Measurements from ENCODE around the gene TMIGD2. TPM values are rescaled to one million over a fixed set of nuclear protein-coding genes. Genes with fewer than 3 reads are reported as not detected.
"Not testable (repeated sequence)": the region's sequence is repeated elsewhere in the genome, so short reads cannot be mapped to it uniquely, and the experiment has no call there.

Gene TMIGD2
- total RNA-seq, 6 donors from 2014 or later, result 0.30 to 1.9 (median 1.3) TPM; not detected in 1

- TF ChIP-seq CTCF (IDR thresholded peaks at IDR 0.05) (no peak), EP300 (IDR thresholded peaks at IDR 0.05) (no peak), POLR2A (IDR thresholded peaks at IDR 0.05) (no peak), POLR2AphosphoS5 (IDR thresholded peaks at IDR 0.05) (no peak)
- Histone ChIP-seq H3K27ac (no peak overlapping the region), H3K4me1 (peaks cover 18 to 24% (median 21%) of the 10 kb centered on the region in 4 donors), H3K27me3 (no peaks in the 10 kb centered on the region), H3K36me3 (no peaks in the 10 kb centered on the region), H3K4me3 (no peak overlapping the region), H3K9me3 (no peaks in the 10 kb centered on the region)
- no peak for DNase-seq
- 96 to 98% methylated on average over 19 of the region's 19 CpGs for WGBS, 2 donors
- no peak for ATAC-seq (ENCODE audit: low FRiP score in 2 of 2)
Measured at GRCh38 chr19:4329858-4330257, 27.7 kb upstream of the TMIGD2 start.

DNA sequence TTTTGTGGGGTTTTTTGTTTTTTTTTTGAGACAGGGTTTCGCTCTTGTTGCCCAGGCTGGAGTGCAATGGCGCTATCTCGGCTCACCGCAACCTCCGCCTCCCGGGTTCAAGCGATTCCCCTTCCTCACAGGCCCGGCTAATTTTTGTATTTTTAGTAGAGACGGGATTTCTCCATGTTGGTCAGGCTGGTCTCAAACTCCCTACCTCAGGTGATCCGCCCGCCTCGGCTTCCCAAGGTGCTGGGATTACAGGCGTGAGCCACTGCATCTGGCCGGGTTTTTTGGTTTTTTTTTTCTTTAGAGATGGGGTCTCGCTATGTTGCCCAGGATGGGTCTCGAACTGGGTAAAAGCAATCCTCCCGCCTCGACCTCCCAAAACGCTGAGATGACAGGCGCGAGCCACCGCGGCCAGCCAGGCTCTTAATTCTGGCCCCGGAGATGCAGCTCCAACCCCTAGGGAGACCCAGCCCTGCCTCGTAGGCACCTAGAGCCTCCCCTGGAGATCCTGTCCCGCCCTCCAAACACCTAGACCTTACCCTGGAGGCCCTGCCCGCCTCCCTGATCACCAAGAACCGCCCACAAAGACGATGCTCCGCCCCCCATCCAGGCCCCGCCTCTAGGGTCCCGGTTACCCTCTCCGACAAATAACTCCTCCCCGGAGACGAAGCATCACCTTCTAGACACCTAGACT is 26.9 kb upstream of the TMIGD2 start:
- H3K27ac ChIP-seq, result not testable (repeated sequence)
- WGBS, 2 donors, result 60 to 74% methylated on average over 34 to 35 of the region's 35 CpGs
- peak in 1 of 2 donors; percentile 82 for DNase-seq

GRCh38 chr19:4328243-4328990 is 26.2 kb upstream of the TMIGD2 start:
- H3K27me3 ChIP-seq, result no peaks in the 10 kb centered on the region
- peaks cover 18 to 24% (median 21%) of the 10 kb centered on the region in 4 donors for H3K4me1 ChIP-seq
- peak overlapping the region in 3 of 4 donors; percentile 34 to 57 (median 47) for H3K4me3 ChIP-seq
- 9 to 12% methylated on average over 20 to 23 of the region's 49 CpGs for WGBS, 2 donors
- H3K36me3 ChIP-seq, result no peaks in the 10 kb centered on the region
- ATAC-seq (ENCODE audit: low FRiP score in 2 of 2) (peak; percentile 94 to 96), DNase-seq (peak; percentile 89 to 97)
- no peaks in the 10 kb centered on the region for H3K9me3 ChIP-seq
- TF ChIP-seq EP300 (IDR thresholded peaks at IDR 0.05) (no peak), POLR2AphosphoS5 (IDR thresholded peaks at IDR 0.05) (peak in 1 of 2 donors; percentile 18)
- H3K27ac ChIP-seq, result peak overlapping the region in 1 of 4 donors; percentile 61

More for the DNA sequence above, 26.9 kb upstream of the TMIGD2 start:
- H3K36me3 ChIP-seq; ATAC-seq (ENCODE audit: low FRiP score in 2 of 2); H3K9me3 ChIP-seq; H3K27me3 ChIP-seq: not testable (repeated sequence)
- Histone ChIP-seq H3K4me3 (peak overlapping the region in 3 of 4 donors; percentile 34 to 47 (median 47)), H3K4me1 (peaks cover 18 to 24% (median 21%) of the 10 kb centered on the region in 4 donors)

GRCh38 chr19:4327877-4328242 is 25.7 kb upstream of the TMIGD2 start:
- DNase-seq, result no peak
- peak in 1 of 2 donors; percentile 28 for ATAC-seq (ENCODE audit: low FRiP score in 2 of 2)
- Histone ChIP-seq H3K4me1 (peaks cover 18 to 24% (median 21%) of the 10 kb centered on the region in 4 donors), H3K9me3 (no peaks in the 10 kb centered on the region), H3K27ac (peak overlapping the region in 1 of 4 donors; percentile 61), H3K4me3 (peak overlapping the region; percentile 19 to 57 (median 40)), H3K27me3 (no peaks in the 10 kb centered on the region), H3K36me3 (no peaks in the 10 kb centered on the region)
- TF ChIP-seq POLR2A (IDR thresholded peaks at IDR 0.05), result no peak
- TF ChIP-seq CTCF (IDR thresholded peaks at IDR 0.05), result no peak
- no peak for TF ChIP-seq POLR2AphosphoS5 (IDR thresholded peaks at IDR 0.05)
- TF ChIP-seq EP300 (IDR thresholded peaks at IDR 0.05), result no peak
- 8 to 14% methylated on average over 2 to 12 of the region's 13 CpGs for WGBS, 2 donors

DNA sequence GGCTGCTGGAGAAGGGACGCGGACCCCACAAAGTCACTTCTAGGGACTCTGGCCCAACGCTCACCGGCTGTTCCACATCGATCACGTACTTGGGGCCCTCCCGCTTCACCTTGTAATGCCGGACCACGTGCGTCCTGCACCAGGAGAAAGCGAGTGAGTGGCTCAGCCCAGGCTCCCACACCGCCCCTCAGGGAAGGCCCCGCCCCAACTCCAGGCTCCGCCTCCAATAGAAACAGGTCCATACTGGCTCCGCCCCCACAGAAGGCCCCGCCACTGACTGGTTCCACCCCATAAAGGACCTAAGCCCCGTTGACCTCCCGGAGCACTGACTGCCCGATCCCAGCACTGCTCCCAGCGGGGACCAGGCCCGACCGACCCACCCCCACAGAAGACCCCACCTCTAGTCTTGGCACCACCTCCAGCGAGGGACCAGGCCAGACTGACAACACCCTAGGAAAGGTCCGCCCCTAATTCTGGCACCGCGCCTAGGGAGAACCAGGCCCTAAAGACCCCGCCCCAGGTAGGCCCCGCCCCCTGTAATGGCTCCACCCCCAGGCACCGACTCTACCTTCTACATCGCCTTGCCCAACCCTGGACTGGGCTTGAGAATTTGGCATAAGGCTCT is 25.2 kb upstream of the TMIGD2 start:
- H3K27ac ChIP-seq, result peak overlapping the region in 1 of 4 donors; percentile 61
- TF ChIP-seq EP300 (IDR thresholded peaks at IDR 0.05), result no peak
- TF ChIP-seq CTCF (IDR thresholded peaks at IDR 0.05), result no peak
- TF ChIP-seq POLR2AphosphoS5 (IDR thresholded peaks at IDR 0.05), result no peak
- TF ChIP-seq POLR2A (IDR thresholded peaks at IDR 0.05), result no peak
- H3K36me3 ChIP-seq, result no peaks in the 10 kb centered on the region
- peaks cover 18 to 24% (median 21%) of the 10 kb centered on the region in 4 donors for H3K4me1 ChIP-seq
- H3K4me3 ChIP-seq, result peak overlapping the region; percentile 19 to 57 (median 40)
- 7 to 43% methylated on average over 11 to 16 of the region's 30 CpGs for WGBS, 2 donors
- no peaks in the 10 kb centered on the region for H3K9me3 ChIP-seq
- peak; percentile 77 to 85 for DNase-seq
- ATAC-seq (ENCODE audit: low FRiP score in 2 of 2), result peak; percentile 48 to 76
- no peaks in the 10 kb centered on the region for H3K27me3 ChIP-seq
